Measurements from ENCODE around the gene NARS2. TPM values are rescaled to one million over a fixed set of nuclear protein-coding genes. Genes with fewer than 3 reads are reported as not detected.

Gene NARS2
- total RNA-seq, 4 donors from 2014 or later, result 9.0 to 22.1 (median 9.2) TPM

DNA sequence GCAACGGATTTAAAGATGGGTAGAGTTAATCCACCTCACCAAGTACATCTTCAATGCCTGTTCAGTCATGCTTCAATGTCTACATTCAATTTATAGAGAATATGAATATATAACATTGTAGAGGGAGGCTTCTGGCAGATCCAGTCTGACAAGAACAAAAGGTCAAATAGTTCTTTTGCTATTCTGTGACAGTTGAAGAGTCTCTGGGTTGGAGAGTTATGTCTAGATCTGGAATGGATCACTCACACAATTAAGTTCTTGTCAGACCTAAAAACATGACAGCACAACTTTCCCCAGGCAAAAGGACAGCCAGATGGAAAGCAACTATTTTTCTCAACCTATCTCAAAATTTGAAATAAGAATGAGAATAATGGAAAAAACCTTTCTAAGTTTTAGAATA, 141.7 kb downstream of the NARS2 start:
- no peak for ATAC-seq
- Histone ChIP-seq H3K9me3 (no peaks in the 10 kb centered on the region), H3K4me1 (peaks cover 0 to 7% (median 0%) of the 10 kb centered on the region in 3 donors), H3K27ac (no peak overlapping the region), H3K4me3 (no peak overlapping the region), H3K36me3 (peaks cover 0 to 7% of the 10 kb centered on the region in 2 donors), H3K27me3 (no peaks in the 10 kb centered on the region)
- WGBS, 2 donors (ENCODE audit: low coverage in 1 of 2), result 33 to 69% methylated on average over 1 of the region's 1 CpG
- TF ChIP-seq, protein P1, sequence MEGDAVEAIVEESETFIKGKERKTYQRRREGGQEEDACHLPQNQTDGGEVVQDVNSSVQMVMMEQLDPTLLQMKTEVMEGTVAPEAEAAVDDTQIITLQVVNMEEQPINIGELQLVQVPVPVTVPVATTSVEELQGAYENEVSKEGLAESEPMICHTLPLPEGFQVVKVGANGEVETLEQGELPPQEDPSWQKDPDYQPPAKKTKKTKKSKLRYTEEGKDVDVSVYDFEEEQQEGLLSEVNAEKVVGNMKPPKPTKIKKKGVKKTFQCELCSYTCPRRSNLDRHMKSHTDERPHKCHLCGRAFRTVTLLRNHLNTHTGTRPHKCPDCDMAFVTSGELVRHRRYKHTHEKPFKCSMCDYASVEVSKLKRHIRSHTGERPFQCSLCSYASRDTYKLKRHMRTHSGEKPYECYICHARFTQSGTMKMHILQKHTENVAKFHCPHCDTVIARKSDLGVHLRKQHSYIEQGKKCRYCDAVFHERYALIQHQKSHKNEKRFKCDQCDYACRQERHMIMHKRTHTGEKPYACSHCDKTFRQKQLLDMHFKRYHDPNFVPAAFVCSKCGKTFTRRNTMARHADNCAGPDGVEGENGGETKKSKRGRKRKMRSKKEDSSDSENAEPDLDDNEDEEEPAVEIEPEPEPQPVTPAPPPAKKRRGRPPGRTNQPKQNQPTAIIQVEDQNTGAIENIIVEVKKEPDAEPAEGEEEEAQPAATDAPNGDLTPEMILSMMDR (IDR thresholded peaks at IDR 0.05), result no peak
- no peak for TF ChIP-seq POLR2A (IDR thresholded peaks at IDR 0.05)
- TF ChIP-seq EP300 (IDR thresholded peaks at IDR 0.05), result no peak
- TF ChIP-seq POLR2AphosphoS5 (IDR thresholded peaks at IDR 0.05), result no peak

DNA sequence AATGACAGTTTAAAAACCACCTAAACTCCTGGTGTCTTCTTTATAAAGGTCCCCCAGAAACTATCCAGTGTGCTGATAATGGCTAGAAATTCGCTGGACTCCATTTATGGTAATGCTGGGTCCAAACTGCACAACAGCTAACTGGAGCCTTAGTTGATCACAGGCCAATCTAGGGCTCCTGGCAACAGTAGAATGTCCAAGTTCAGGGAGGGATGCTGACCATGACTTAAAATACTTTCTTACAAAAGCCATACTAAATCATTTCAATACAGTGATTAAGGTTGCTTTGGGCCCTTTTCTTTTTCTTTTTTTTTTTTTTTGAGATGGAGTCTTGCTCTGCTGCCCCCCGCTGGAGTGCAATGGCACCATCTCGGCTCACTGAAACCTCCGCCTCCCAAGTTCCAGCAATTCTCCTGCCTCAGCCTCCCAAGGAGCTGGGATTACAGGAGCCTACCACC, 142.6 kb downstream of the NARS2 start:
- WGBS, 2 donors (ENCODE audit: low coverage in 1 of 2), result 80 to 91% methylated on average over 1 of the region's 4 CpGs
- Histone ChIP-seq H3K9me3 (no peaks in the 10 kb centered on the region), H3K4me3 (no peak overlapping the region), H3K27me3 (no peaks in the 10 kb centered on the region), H3K27ac (no peak overlapping the region), H3K4me1 (peaks cover 0 to 7% (median 0%) of the 10 kb centered on the region in 3 donors), H3K36me3 (peaks cover 0 to 7% of the 10 kb centered on the region in 2 donors)
- ATAC-seq, result no peak
- TF ChIP-seq POLR2AphosphoS5 (IDR thresholded peaks at IDR 0.05) (no peak), EP300 (IDR thresholded peaks at IDR 0.05) (no peak)
- TF ChIP-seq, protein P1 (IDR thresholded peaks at IDR 0.05), result peak in 1 of 4 experiments; percentile 49

GRCh38 chr11:78429660-78430059, 145.0 kb downstream of the NARS2 start:
- no peak for ATAC-seq
- Histone ChIP-seq H3K4me3 (no peak overlapping the region), H3K27me3 (no peaks in the 10 kb centered on the region), H3K4me1 (peaks cover 0 to 13% (median 0%) of the 10 kb centered on the region in 3 donors), H3K9me3 (no peaks in the 10 kb centered on the region), H3K36me3 (peaks cover 0 to 7% of the 10 kb centered on the region in 2 donors), H3K27ac (no peak overlapping the region)
- WGBS, 2 donors (ENCODE audit: low coverage in 1 of 2), result 52 to 87% methylated on average over 2 to 3 of the region's 4 CpGs
- TF ChIP-seq, protein P1 (IDR thresholded peaks at IDR 0.05), result no peak
- no peak for TF ChIP-seq POLR2AphosphoS5 (IDR thresholded peaks at IDR 0.05)

DNA sequence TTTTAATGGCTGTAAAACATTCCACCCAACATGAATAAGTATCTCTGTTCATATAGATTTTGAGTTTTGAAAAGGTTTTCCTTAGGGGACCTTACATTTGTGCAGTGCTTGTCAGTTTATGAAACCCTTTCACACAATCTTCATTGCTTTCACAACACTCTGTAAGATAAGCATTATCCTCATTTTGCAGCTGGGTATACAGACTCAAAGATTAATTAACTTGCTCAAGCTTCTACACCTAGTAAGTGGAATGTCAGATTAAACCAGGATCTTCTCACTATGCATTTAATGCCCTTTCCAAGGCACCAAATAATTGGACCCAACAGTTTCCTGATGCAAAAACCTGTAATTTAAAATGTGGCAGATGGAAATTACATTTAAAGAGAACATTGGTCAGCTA, 145.5 kb downstream of the NARS2 start:
- Histone ChIP-seq H3K27me3 (no peaks in the 10 kb centered on the region), H3K9me3 (no peaks in the 10 kb centered on the region), H3K36me3 (peaks cover 0 to 7% of the 10 kb centered on the region in 2 donors), H3K27ac (no peak overlapping the region), H3K4me3 (no peak overlapping the region), H3K4me1 (peaks cover 0 to 13% (median 0%) of the 10 kb centered on the region in 3 donors)
- no peak for ATAC-seq
- TF ChIP-seq POLR2AphosphoS5 (IDR thresholded peaks at IDR 0.05), result no peak
- TF ChIP-seq POLR2A (IDR thresholded peaks at IDR 0.05), result no peak
- TF ChIP-seq EP300 (IDR thresholded peaks at IDR 0.05), result no peak
- TF ChIP-seq, protein P1 (IDR thresholded peaks at IDR 0.05), result no peak

DNA sequence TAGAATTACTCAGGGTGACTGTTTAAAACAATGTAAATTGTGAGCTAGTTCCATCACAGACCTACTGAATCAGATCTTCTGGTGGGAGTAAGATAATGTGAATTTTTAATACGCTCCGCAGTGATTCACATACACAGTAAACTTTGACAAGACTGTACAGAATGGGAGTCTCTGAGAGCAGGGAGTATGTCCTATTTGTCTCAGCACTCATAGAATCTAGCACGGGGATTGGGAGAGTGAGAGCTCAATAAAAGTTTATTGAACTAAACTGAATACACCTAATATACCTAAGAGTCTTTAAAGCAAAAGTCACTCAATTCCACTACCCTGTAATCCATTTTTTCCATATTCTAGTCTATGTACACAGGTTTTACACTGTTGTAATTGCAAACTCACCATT, 145.9 kb downstream of the NARS2 start:
- Histone ChIP-seq H3K27ac (no peak overlapping the region), H3K36me3 (peaks cover 0 to 7% of the 10 kb centered on the region in 2 donors), H3K27me3 (no peaks in the 10 kb centered on the region), H3K9me3 (no peaks in the 10 kb centered on the region), H3K4me3 (no peak overlapping the region), H3K4me1 (peaks cover 0 to 13% (median 0%) of the 10 kb centered on the region in 3 donors)
- TF ChIP-seq EP300 (IDR thresholded peaks at IDR 0.05) (no peak), POLR2A (IDR thresholded peaks at IDR 0.05) (no peak), POLR2AphosphoS5 (IDR thresholded peaks at IDR 0.05) (no peak)
- TF ChIP-seq, protein P1 (IDR thresholded peaks at IDR 0.05), result no peak
- 78 to 81% methylated on average over 3 of the region's 3 CpGs for WGBS, 2 donors (ENCODE audit: low coverage in 1 of 2)
- no peak for ATAC-seq

Measured in gastroesophageal sphincter (tissue), 4 donors.